Thyroid gland (tissue), 4 donors: ENCODE data around the gene EGFR.

ENCODE experiments used
- CTCF ChIP-seq, 6 experiments: fragments of 200-600 bp in 3 of 6; fragments of 450-650 bp in 3 of 6; sonication (generic) in 3 of 6; IDR thresholded peaks; one replicate each; pipeline ENCODE4 v1.5.1; 2016 to 2019; ENCODE audit warnings: antibody characterized with exemption in 6 of 6, mild to moderate bottlenecking in 2 of 6, inconsistent platforms in 1 of 6, moderate library complexity in 1 of 6
- POLR2A ChIP-seq, 2 donors: fragments of 450-650 bp; IDR thresholded peaks; one replicate each; pipeline ENCODE4 v1.6.1; 2017; ENCODE audit warnings: antibody characterized with exemption in 2 of 2, mild to moderate bottlenecking in 2 of 2, moderate library complexity in 1 of 2

- TF ChIP-seq CTCF (IDR thresholded peaks at IDR 0.05) (no peak), POLR2A (IDR thresholded peaks at IDR 0.05) (no peak)
Observed at GRCh38 chr7:55117286-55117685, 98.5 kb downstream of the EGFR start.
